GM21447 (cell line): ENCODE measurements around the gene PRELID2.
"Not testable (repeated sequence)": the region's sequence is repeated elsewhere in the genome, so short reads cannot be mapped to it uniquely, and the experiment has no call there.

Source experiments
- ATAC-seq: cut with Tn5 transposase; IDR thresholded peaks from one replicate; pipeline ENCODE4 v1.9.1; 2021; ENCODE audit not compliant: unreplicated experiment

Gene PRELID2

DNA sequence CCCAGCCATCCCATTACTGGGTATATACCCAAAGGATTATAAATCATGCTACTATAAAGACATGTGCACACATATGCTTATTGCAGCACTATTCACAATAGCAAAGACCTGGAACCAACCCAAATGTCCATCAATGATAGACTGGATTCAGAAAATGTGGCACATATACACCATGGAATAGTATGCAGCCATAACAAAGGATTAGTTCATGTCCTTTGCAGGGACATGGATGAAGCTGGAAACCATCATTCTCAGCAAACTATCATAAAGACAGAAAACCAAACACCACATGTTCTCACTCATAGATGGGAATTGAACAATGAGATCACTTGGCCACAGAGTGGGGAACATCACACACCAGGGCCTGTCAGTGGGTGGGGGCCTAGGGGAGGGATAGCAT, 36.6 kb downstream of the PRELID2 start:
- ATAC-seq: not testable (repeated sequence)

DNA sequence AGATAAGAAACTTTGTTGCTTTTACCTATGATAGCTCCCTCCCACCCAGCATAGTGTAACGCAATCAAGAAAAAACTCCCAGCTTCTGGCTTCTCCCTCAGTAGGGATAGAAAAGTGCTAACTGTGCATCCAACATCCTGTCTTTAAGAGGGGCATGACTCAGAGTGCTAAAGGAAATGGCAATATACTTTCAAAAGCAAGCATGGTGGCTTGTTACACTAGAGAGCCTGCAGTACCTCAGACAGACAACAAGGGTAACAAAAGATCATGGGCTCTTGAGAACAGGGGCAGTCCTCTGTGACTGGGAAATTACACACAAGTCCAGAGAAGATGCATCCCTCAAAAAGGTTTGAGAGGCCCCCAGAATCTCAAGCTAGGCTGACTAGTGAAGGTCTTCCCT, 37.8 kb downstream of the PRELID2 start:
- ATAC-seq: no peak

DNA sequence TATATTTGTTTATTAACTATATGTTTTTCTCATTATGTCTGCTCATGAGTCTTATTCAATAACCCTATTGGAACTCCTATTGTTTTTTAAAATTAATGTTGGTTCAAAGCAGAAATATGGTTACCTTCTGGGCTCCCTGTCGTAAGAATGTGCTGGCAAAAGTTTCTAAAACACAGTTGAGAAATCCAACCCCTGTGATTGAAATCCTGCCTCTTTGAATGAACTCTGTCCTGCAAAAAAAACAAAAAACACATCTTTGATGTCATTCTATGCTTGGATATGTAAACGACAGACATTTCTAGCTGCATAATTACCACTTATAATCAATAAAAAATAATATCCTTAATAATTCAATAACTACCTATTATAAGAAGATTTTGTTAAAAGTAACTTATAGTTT, 38.8 kb downstream of the PRELID2 start:
- ATAC-seq: no peak

DNA sequence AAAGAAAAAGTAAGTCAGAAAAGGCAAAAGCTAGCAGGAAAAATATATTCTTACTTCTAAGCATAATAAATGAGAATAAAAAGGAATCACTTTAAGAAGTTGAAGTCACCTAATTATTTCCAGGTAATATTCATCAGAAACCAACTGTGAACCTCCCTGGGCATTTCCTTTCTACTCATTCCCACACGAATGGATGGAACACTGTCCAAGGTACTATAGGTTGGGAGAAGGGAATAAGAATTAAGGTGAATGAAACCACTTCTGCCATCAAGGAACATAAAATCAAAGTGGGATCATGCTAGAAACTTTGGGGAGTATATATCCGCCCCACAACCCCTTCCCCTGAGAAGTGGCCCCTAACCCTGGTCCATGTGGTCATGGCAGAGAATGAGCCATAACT, 41.6 kb downstream of the PRELID2 start:
- no peak for ATAC-seq

DNA sequence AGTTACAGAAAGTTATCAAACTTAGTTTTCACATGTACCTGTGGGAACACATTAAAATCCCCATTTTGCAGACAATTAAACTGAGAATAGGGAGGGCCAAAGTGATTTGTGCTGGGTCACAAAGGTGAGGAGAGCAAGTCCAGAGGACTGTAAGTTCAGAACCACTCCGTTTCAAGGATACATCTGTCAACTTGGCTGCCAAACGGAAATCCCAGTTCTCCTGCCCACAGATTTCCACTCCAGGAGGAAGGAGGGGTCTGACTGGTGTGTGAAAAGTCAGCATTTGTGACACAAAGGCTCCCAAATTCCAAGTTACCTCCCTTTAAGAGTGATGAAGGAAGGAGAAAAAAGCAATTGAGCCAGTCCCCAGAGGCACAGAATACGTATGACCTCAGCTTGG, 42.3 kb downstream of the PRELID2 start:
- ATAC-seq: no peak

DNA sequence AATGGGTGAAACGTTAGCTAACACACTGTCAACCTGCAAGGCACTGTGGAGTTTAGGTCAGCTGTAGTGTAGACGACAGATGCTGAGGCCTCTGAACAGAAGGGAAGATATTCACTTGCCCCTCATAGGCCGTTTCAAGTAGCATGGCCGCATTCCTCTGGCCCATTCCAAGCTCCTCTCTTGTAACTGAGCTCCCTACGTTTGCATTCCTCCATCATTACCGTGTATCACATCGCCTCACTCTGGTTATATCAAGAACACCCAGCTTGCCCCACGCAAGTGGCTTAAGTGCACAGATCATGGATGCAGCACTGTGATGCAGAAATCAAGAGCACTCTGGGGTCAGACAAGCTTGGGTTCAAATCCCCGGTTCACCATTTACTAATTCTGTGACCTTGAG, 43.3 kb downstream of the PRELID2 start:
- ATAC-seq: no peak

DNA sequence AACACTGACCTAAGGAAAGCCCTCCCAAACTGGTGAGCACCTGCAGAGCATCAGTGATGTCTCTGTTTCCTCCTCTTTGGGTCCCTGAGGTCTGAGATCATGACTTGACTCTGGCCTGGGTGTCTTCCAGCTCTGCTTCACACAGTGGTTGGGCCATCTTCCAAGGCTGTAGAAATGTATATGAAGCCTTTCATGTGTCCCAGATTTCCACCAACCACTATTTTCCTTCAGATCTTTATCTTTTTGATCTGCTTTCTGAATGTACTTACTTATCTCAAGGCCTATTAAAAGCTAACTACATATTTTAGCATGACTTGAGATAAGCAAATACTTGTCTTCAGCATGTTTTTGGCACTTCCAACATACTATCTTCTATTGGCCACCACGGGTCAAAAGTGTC, 47.1 kb downstream of the PRELID2 start:
- ATAC-seq: no peak

DNA sequence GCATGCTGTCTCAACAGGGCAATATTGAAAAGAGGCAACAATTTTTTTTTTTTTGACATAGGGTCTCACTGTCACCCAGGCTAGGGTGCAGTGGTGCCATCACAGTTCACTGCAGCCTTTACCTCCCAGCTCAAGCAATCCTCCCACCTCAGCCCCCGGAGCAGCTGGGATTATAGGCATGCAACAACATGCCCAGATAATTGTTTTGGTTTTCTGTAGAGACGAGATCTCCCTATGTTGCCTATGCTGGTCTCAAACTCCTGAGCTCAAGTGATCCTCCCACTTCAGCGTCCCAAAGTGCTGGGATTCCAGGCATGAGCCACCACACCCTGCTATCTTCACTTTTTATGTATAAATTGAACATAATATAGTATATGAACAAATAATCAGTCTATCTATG, 47.6 kb downstream of the PRELID2 start:
- ATAC-seq: no peak

DNA sequence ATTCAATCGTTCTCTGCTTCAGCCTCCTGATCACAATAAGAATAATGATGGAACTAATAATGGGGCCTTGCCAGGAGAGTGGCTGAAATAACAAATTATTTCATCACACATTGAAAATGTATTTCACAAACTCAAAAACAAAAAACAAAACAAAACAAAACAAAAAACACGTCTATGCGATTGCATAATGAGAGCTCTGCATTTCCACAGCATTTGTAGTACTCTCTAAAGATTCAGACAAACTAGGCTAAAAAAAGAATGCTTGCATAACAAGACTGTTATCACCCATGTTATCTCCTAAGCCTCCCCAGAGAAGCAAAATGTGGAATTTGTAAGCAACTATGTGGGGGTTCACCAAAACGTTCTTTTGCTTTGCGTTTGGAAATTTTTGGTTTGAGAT, 48.1 kb downstream of the PRELID2 start:
- no peak for ATAC-seq

DNA sequence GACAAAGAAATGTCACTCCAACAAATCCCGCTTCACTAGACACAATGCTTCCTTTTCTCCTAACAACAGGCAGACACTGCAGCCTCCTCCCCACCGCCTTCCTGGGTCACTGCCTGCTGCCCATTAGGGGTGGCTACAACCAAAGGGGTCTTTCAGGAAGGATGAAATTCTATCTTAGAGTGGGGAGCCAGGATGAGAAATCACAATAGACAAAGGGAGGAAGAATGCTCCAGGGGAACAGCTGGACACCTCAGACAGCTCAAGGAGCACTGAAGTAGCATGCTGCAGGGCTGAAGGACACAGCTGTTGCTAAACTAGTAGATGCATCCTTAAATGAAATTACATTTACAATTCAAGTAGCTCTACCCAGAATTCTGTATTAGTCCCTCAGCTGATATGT, 54.2 kb downstream of the PRELID2 start:
- ATAC-seq: no peak

DNA sequence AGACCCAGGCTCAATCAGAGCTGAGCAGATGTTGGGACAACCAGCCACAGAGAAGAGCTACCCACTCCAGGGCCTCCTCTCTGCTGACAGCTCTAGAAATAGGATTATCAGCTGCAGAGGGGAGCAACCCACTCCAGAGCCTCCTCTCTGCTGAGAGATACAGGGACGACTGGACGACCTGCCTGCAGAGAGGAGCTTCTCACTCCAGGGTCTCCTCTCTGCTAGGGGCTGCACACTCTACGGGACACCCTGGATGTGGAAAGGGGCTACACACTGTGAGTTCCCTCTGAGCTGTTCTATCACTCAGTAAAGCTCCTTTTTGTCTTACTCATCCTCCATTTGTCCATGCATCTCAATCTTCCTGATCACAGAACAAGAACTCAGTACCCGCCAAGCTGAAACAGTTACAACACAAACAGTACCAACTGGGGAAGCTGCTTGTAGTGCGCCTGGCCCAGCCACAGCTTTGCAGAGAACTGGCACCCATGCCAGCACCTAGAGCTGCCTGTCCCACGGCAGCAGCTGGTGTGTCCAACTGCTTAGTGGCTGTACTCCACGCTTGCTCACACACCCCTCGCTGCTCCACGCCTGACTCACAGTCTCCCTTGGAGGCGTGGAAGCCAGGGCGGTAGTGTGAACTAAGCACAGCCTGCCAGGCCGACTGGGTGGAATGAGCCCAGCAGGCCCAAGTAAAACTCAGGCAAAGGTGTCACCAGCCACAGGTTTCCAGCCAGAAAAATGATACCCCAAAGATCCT, 56.8 kb downstream of the PRELID2 start:
- no peak for ATAC-seq

DNA sequence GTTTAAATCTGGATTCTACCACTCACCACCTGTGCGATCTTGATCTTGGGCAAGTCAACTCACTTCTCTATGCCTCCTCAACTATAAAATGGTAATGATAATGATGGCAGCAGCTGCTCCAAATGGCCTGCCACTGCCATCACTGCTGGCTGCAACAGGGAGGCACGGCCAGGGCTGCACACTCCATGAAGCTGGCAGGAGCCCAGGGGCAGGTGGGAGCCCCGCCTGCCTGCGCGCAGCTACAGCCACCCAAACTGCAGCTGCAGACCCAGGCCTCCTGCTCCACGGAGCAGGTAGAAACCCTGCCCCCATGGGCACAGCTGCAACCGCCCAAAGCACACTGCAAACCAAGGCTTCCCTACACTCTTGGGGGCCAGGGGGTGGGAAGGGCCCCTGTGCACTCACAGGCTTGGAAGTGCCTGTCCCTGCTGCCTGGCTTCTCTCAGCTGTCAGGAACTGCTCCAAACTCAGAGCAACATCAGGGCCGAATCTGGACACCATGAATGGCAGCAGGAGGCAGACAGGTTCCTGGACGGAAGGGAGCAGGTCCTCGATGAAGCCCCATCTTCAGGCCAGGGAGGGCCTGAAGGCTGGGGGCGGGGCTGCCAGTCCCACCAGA, 57.6 kb downstream of the PRELID2 start:
- ATAC-seq: no peak

DNA sequence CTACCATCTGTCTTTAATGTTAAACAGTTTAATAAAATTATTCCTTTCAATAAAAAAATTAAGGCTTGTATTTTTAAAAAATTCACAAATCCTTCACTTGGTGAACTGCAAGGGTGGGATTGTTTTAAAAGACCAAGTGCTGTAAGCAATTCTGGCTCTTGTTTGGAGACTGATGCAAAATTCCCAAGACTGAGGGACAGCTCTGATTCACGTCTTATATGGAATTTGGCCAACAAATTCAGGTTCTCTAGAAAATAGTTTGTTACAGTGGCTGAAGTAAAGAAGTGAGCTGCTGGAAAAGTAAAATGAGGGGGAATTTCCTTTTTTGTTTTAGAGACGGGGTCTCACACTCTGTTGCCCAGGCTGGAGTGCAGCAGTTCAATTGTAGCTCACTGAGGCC, 58.3 kb downstream of the PRELID2 start:
- ATAC-seq: no peak

DNA sequence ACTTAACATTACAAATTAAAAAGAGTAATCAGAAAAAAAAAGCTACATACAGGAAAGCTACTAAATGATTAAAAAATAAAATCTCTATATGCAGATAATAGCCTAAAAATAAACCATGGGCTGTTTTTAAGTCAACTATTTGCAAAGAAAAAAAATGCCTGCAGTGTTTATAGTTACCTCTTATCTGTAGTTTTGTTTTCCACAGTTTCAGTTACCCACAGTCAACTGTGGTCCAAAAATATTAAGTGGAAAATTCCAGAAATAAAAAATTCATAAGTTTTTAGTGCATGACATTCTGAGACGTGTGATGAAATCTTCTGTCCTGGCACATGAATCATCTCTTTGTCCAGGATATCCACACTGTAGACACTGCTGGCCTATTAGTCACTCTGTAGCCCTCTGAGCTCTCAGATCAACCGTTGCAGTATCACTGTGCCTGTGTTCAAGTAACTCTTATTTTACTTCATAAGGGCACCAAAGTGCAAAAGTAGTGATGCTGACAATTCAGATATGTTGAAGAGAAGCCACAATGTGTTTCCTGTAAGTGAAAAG, 59.2 kb downstream of the PRELID2 start:
- no peak for ATAC-seq

DNA sequence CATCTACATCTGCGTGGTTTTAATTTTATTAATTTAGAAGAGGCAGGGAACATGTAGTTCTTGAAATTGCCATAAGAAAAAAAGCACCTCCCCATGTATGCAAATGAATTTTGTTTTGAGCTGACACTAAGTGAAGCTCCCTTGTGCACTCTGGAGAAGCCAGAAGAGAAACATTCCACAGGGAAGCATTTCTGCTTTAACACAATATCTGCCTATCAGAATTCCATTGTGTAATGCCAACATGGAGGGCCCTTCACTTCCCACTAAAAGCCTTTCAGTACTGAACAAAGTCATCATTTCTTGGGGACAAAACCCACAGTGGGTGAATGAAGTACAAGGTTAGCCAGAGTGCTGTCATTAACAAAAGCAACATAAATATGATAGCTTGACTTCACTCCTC, 59.7 kb downstream of the PRELID2 start:
- no peak for ATAC-seq

DNA sequence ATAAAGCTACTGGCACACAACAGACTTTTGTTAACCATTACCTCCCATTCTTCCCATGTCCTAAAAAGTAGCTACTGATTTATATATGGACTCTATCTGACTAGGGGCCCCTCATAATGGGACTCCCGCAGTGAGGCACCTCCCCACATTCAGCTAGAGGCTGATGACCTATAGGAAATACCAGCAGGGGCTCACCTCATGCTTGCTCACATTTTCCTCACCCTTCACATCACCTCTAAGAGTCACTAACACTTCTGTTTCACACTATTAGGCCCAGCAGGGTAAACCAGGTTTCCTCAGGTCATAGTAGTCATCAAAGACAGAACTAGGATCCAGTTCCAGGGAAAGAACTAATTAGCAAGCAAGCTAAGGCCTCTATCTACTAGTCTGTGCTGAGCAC, 60.7 kb downstream of the PRELID2 start:
- ATAC-seq: no peak

DNA sequence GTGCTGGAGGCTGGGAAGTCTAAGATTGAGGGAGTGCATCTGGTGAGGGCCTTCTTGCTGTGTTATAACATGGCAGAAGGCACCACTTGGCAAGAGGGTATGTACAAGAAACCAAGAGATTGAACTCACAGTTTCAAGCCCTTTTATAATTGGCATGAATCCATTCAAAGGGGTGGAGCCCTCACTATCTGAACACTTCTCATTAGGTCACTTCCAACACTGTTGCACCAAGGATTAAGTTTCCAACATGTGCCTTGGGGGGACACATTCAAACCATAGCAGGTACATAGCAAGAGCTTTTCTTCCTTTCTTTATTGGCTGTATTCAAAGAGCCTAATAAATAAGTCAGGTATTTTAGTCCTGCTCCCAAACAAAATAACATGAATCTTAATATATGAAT, 62.7 kb downstream of the PRELID2 start:
- ATAC-seq: no peak

DNA sequence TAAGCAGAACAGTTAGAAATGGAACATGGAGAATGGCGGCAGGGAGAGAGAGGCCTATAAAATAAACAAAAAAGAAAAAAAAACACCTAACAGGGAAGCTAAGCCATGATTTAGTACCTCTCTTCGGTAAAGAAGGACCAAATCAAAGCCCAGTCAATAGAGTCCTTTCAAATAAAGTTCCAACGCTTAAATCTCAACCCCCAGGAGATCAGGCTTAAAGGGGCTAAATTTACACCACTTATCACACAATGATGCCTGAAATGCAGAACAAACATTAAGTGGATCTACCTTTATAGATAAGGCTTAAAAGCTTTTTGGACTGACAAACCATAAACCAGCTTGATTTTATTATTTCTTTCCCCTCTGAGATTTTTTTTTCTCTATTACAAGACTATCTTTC, 66.3 kb downstream of the PRELID2 start:
- no peak for ATAC-seq

DNA sequence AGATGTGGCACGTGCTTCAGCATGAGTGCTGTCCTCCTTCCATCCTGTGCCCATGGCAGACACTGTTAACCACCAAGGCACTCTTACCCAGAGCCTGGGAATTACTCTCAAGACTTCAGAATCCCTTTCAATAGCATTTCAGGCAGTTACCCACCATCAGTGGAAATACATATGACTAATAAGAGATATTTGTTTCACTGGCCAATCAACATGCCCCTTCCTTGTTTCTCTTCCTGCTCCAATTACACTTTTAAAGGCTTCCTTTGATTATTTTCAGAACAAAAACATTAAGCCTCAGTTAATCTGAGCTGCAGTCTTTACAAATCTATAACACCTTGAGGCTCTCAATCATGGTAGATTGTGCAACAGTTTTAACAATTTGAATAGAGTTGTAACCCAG, 70.8 kb downstream of the PRELID2 start:
- no peak for ATAC-seq

DNA sequence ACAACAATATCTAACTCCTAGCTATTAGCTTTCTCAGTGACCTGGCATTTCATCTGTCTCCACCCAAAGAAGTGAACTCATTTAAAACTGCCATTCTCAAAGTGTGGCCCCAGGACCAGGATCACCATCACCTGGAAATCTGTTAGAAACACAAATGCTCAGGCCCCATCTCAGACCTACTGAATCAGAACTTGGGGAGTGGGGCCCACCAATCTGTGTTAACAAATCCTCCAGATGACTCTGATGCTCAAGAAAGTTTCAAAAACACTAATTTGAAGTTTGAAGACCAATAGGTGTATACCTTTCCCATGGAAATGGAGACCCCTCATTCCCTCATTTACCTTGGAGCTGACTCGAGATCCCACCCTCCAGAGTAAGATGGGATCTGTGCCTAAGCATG, 72.3 kb downstream of the PRELID2 start:
- no peak for ATAC-seq

DNA sequence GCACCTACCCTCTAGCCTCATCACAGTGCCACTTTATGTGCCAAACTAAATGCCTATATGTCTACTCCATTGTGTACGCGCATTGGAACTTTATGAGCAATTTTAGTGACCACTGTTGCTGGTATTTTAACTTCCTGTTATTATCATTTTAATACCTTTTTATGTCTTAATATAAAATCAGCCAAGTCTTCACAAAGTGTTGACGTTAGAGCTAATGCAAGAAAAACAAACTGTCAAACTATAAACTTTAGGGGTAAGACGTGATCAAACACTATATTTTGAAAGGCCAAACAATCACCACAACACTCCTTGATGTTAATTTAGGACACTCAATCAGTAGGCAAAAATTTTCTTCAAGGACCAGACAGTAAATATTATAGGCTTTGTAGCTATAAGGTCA, 73.9 kb downstream of the PRELID2 start:
- ATAC-seq: no peak

DNA sequence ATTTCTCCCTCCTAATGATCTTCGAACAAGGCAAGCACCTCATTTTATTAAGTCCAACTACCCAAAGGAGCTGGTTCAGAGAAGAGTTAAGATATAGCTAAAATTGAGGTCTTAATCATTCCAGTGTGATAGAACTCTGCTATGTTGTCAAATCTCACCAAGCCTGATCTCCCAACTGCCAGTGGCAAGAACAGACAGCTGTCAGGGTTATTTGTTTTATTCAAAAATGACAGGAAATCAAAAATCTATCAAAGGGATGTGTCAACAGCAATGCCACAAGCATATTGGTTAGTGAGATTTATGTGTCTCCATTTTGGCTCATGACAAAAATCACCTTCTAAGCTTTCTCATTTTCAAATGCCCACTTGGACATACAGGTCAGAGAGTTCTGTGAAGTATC, 74.5 kb downstream of the PRELID2 start:
- ATAC-seq: no peak

DNA sequence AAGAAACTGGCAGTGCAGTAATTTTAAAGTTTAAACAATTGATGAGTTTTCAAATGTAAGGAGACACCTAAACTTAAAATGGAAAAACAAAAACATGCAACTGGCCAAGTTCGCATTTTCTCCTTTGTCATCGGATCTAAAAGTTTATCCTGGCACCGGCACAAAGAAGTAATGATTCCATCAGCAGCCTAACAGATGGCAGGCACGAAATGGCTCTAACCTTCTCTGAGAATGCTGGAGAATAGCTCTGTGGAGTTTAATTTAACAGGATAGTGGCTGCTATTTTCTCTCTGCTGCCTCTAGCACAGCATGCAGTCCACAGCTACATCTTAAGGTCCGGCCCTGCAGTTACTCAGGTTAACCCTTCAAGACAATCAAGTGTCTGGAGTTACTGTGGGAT, 82.2 kb downstream of the PRELID2 start:
- ATAC-seq: no peak
